GM12878 (cell line): ENCODE data around the gene SAP25. TPM values are rescaled to one million over a fixed set of nuclear protein-coding genes. Genes with fewer than 3 reads are reported as not detected.
A peak's percentile ranks its signal among the peaks of the same experiment; 100 is the strongest.

Experiments used
- ATAC-seq: fragments of 200-7000 bp; cut with Tn5 transposase; 3 replicates; pipeline ENCODE4 v1.9.1; 2020; ENCODE audit warnings: mild to moderate bottlenecking, moderate library complexity
- Bru-seq: library from RNA; stranded (reverse); fragments of 400-500 nt; gene quantifications from one replicate; lab custom pipeline; 2021; lab: Mats Ljungman, UMichigan
- BruChase-seq, 2 experiments: library from RNA; stranded (reverse); fragments of 400-500 nt; gene quantifications; one replicate each; lab custom pipeline; 2021; lab: Mats Ljungman, UMichigan
- BruUV-seq: library from RNA; stranded (reverse); fragments of 400-500 nt; replicated peaks from 2 replicates; lab custom pipeline; 2021; lab: Mats Ljungman, UMichigan
- CTCF ChIA-PET: fragments of 300-600 bp; sonication (Branson Sonifier 250); formaldehyde crosslinking; extraction: SDS; loops from one replicate; lab custom pipeline; 2021; ENCODE audit warnings: inconsistent platforms; lab: Yijun Ruan, JAX
- POLR2A ChIA-PET: fragments of 350-600 bp; formaldehyde crosslinking; extraction: SDS; loops from one replicate; lab custom pipeline; 2021; ENCODE audit warnings: inconsistent platforms; lab: Charles Lee
- RAD21 ChIA-PET: fragments of 300-600 bp; sonication (Branson Sonifier 250); formaldehyde crosslinking; loops from one replicate; lab custom pipeline; 2023; ENCODE audit warnings: antibody characterized with exemption; ENCODE audit not compliant: unreplicated experiment; lab: Charles Lee
- SMC1A ChIA-PET: fragments of 300-600 bp; sonication (Branson Sonifier 250); formaldehyde crosslinking; loops from one replicate; lab custom pipeline; 2023; ENCODE audit not compliant: unreplicated experiment, uncharacterized antibody; lab: Charles Lee
- DNase-seq: peaks from one replicate; pipeline ENCODE4 v3.0.0-alpha.2; 2011; ENCODE audit warnings: low read depth, low spot score
- FAIRE-seq: peaks from 3 replicates; lab custom pipeline; 2011; peaks lifted over from hg19 to GRCh38; lab: Jason Lieb, UNC
- H2AFZ ChIP-seq: 2 replicates; pipeline ENCODE4 v1.6.0; 2011; ENCODE audit warnings: low read depth, low read length, control low read depth; ENCODE audit not compliant: control insufficient read depth
- H3K27ac ChIP-seq: 2 replicates; pipeline ENCODE4 v1.5.1; 2011; ENCODE audit warnings: control low read depth; ENCODE audit not compliant: control insufficient read depth, insufficient read depth
- H3K27me3 ChIP-seq, 2 experiments: replicated peaks in 1 of 2; 2 replicates each; pipeline versions ENCODE4 v1.6.0 to v1.6.1; 2011; ENCODE audit warnings: low read length in 1 of 2; ENCODE audit not compliant: control insufficient read depth in 2 of 2, insufficient read depth in 2 of 2
- H3K36me3 ChIP-seq, 2 experiments: 2 replicates each; pipeline ENCODE4 v1.5.1; 2011; ENCODE audit warnings: low read length in 1 of 2; ENCODE audit not compliant: control insufficient read depth in 2 of 2, insufficient read depth in 2 of 2
- H3K4me1 ChIP-seq: 2 replicates; pipeline ENCODE4 v1.6.1; 2011; ENCODE audit warnings: mild to moderate bottlenecking, low read length, moderate library complexity, mixed read lengths; ENCODE audit not compliant: control insufficient read depth, insufficient read depth
- H3K4me2 ChIP-seq: 2 replicates; pipeline ENCODE4 v1.6.0; 2011; ENCODE audit warnings: control low read depth; ENCODE audit not compliant: control insufficient read depth, insufficient read depth
- H3K4me3 ChIP-seq: fragments of 200-600 bp; sonication (generic); 2 replicates; pipeline ENCODE4 v1.5.1; 2016
- H3K79me2 ChIP-seq: 2 replicates; pipeline ENCODE4 v1.6.0; 2011; ENCODE audit warnings: low read length; ENCODE audit not compliant: control insufficient read depth, insufficient read depth
- H3K9ac ChIP-seq: 2 replicates; pipeline ENCODE4 v1.8.0; 2011; ENCODE audit warnings: low read length, control low read depth, mixed read lengths; ENCODE audit not compliant: control insufficient read depth, insufficient read depth
- H3K9me3 ChIP-seq: replicated peaks from 3 replicates; pipeline ENCODE4 v1.5.1; 2011; ENCODE audit warnings: mild to moderate bottlenecking, low read length; ENCODE audit not compliant: control insufficient read depth, insufficient read depth
- H4K20me1 ChIP-seq: 2 replicates; pipeline ENCODE4 v1.6.0; 2011; ENCODE audit not compliant: control insufficient read depth, insufficient read depth
- POLR2A ChIP-seq: IDR thresholded peaks from 2 replicates; pipeline ENCODE4 v1.6.1; 2011; ENCODE audit warnings: low read depth, mild to moderate bottlenecking, low read length
- ZBTB40 ChIP-seq: fragments of 450-650 bp; IDR thresholded peaks from 2 replicates; pipeline ENCODE4 v1.6.1; 2016; ENCODE audit warnings: mild to moderate bottlenecking, moderate library complexity, borderline replicate concordance
- WGBS: methylation state at CpG from one replicate; pipeline ENCODE4 v1.1.6; 2016; ENCODE audit warnings: low lambda C conversion rate; ENCODE audit not compliant: insufficient replicate concordance, insufficient coverage; ENCODE audit errors: missing lambda C conversion rate; 5-methylcytosine and 5-hydroxymethylcytosine counted together
- in situ Hi-C: fragments of 300-500 bp; cut with MboI; formaldehyde crosslinking; loops from 9 replicates; pipeline ENCODE4 v1.14.3; 2018; ENCODE audit warnings: mixed read lengths
- intact Hi-C: fragments of 100-400 bp; cut with micrococcal nuclease; formaldehyde crosslinking; loops from one replicate; pipeline ENCODE4 v1.14.2; 2022; ENCODE audit not compliant: unreplicated experiment
- long read RNA-seq, 2 experiments: library from polyadenylated mRNA; unstranded; transcript quantifications; one replicate each; pipeline ENCODE4 v2.0.0, GENCODE V29; 2019 to 2020
- polyA minus RNA-seq, 3 experiments: library from RNA; depleted of rRNA, polyadenylated mRNA; stranded (reverse); fragments of >200 nt; gene quantifications; 2 replicates each; pipeline ENCODE4 v1.2.3, GENCODE V29; 2011
- polyA plus RNA-seq, 11 experiments: library from polyadenylated mRNA; depleted of rRNA in 4 of 11; unstranded in 6 of 11; stranded (reverse) in 5 of 11; fragments of >200 nt; fragmentation: Nextera tagmentation in 4 of 11; fragmentation: Illumina TruSeq in 1 of 11; extraction: Ambion mirVana in 4 of 11; extraction: Trizol in 1 of 11; gene quantifications; 1 replicate in 1 of 11; 2 replicates in 10 of 11; pipeline versions ENCODE4 v1.2.1 to v1.2.3, GENCODE V29; 2011 to 2016; ENCODE audit warnings: inconsistent platforms in 2 of 11, missing spikeins in 2 of 11, low read depth in 1 of 11
- total RNA-seq, 4 experiments: library from RNA; depleted of rRNA in 3 of 4; stranded (reverse); fragments of >200 nt in 3 of 4; fragmentation: Illumina TruSeq in 1 of 4; extraction: Trizol in 1 of 4; gene quantifications; 2 replicates each; pipeline versions ENCODE4 v1.2.1 to v1.2.3, GENCODE V29; 2013 to 2021

SAP25 gene
- total RNA-seq (2013; cell fraction: nucleolus; rRNA removed) = 2.1 TPM in 1 of 2 replicates, not detected in the other
- total RNA-seq (2014; rRNA removed) (1.8 and 1.9 TPM in 2 replicates), total RNA-seq (2014; rRNA removed; fragmentation: Illumina TruSeq; extraction: Trizol) (0.18 and 0.83 TPM in 2 replicates), total RNA-seq (2021) (7.0 and 8.3 TPM in 2 replicates), polyA plus RNA-seq (2011; rRNA removed) (0.19 and 0.60 TPM in 2 replicates), polyA plus RNA-seq (2014; fragmentation: Illumina TruSeq; extraction: Trizol) (0.15 TPM in 1 of 2 replicates, not detected in the other), polyA plus RNA-seq (2014; fragmentation: Nextera tagmentation; extraction: Ambion mirVana) (1 to 10 TPM in 1 of 2 experiments, under 1 TPM in 1; 0.14 to 1.1 TPM), polyA plus RNA-seq (2014; rRNA removed) (8.6 and 12.5 TPM in 2 replicates), polyA plus RNA-seq (2016; fragmentation: Nextera tagmentation; extraction: Ambion mirVana) (1 to 10 TPM; 1.1 to 2.8 TPM), polyA minus RNA-seq (2011; rRNA and poly(A)+ RNA removed) (not detected in 2 replicates), Bru-seq, nascent RNA (percentile 49 among the genes with signal in this experiment), BruChase-seq, experiment 1, labeled RNA remaining after a 6-hour chase (percentile 44 among the genes with signal in this experiment), BruChase-seq, experiment 2, labeled RNA remaining after a 2-hour chase (not detected)
- polyA plus RNA-seq (2011; ENCODE audit: low read depth) = 4.0 TPM
- 0.81 and 1.7 TPM in 2 replicates for polyA plus RNA-seq (2011; cell fraction: cytosol; rRNA removed)
- 21.7 and 26.8 TPM in 2 replicates for polyA plus RNA-seq (2011; cell fraction: nucleus; rRNA removed)
- 5.1 and 6.3 TPM in 2 replicates for polyA plus RNA-seq (2012)
- polyA minus RNA-seq (2011; cell fraction: cytosol; rRNA and poly(A)+ RNA removed) = not detected in 2 replicates
- 1.5 and 3.0 TPM in 2 replicates for polyA minus RNA-seq (2011; cell fraction: nucleus; rRNA and poly(A)+ RNA removed)
- long read RNA-seq, experiment 1 = 0 reads
- long read RNA-seq, experiment 2 = 0 reads

- no peak within 1 kb of the TSS for H3K4me2 ChIP-seq
- TF ChIP-seq POLR2A (peak; percentile 37; the same call in 1 of the 2 replicates), ZBTB40 (no peak)
- TF ChIP-seq, all 136 proteins: peak for 1
- Histone ChIP-seq H3K36me3 (peaks cover 0 to 11% of the 10 kb centered on the region in 2 experiments; a peak in 3 of 4 replicates), H3K4me3 (no peak within 1 kb of the TSS), H3K4me1 (peaks cover 22% of the 10 kb centered on the region), H3K9ac (no peak within 1 kb of the TSS), H3K27ac (no peak within 1 kb of the TSS), H3K27me3 (no peaks in the 10 kb centered on the region), H3K9me3 (no peaks in the 10 kb centered on the region), H2AFZ (no peak within 1 kb of the TSS), H4K20me1 (no peaks in the 10 kb centered on the region), H3K79me2 (no peaks in the 10 kb centered on the region)
- POLR2A ChIA-PET = no interaction called here
- WGBS = 96% methylated on average over 51 of the region's 70 CpGs
- SMC1A ChIA-PET = no interaction called here
- no peak for DNase-seq
- RAD21 ChIA-PET = no interaction called here
- CTCF ChIA-PET = no interaction called here
- in situ Hi-C loops = no loop called here
- BruUV-seq = no TSS peak
- no peak for FAIRE-seq
- ATAC-seq = no peak
- intact Hi-C loops = no loop called here
These were observed at the start of gene SAP25 for GRCh38 chr7:100573691-100574361. TSS of gene SAP25 (minus strand) at chr7:100573900. CDS start at chr7:100573742, 158 bp downstream.
